HEK293 (cell line): ENCODE data around the gene PERM1.
A peak's percentile ranks its signal among the peaks of the same experiment; 100 is the strongest.

Source experiments
- CTCF ChIA-PET: fragments of 350-600 bp; formaldehyde crosslinking; extraction: SDS; loops from one replicate; lab custom pipeline; 2021; ENCODE audit warnings: antibody characterized with exemption; lab: Yijun Ruan, JAX
- POLR2A ChIA-PET: fragments of 300-600 bp; formaldehyde crosslinking; extraction: SDS; loops from one replicate; lab custom pipeline; 2020; ENCODE audit warnings: antibody characterized with exemption, inconsistent platforms; lab: Yijun Ruan, JAX
- H3K27ac ChIP-seq: fragments of 200-500 bp; sonication (Bioruptor generic); 2 replicates; pipeline ENCODE4 v1.5.1; 2014; ENCODE audit warnings: low read depth, low read length, control low read depth, inconsistent platforms; ENCODE audit errors: extremely low read depth
- H3K36me3 ChIP-seq, 2 experiments: fragments of 200-500 bp in 1 of 2; sonication (Bioruptor generic) in 1 of 2; 1 replicate in 1 of 2; 2 replicates in 1 of 2; pipeline ENCODE4 v1.5.1; 2014 to 2017; ENCODE audit warnings: inconsistent platforms in 2 of 2, low read length in 2 of 2; ENCODE audit not compliant: control insufficient read depth in 2 of 2, insufficient read depth in 1 of 2
- H3K4me1 ChIP-seq: fragments of 200-500 bp; sonication (Bioruptor generic); 2 replicates; pipeline ENCODE4 v1.5.1; 2014; ENCODE audit warnings: mild to moderate bottlenecking, low read length, inconsistent platforms; ENCODE audit not compliant: control insufficient read depth, insufficient read depth
- H3K4me3 ChIP-seq: 2 replicates; pipeline ENCODE4 v1.5.1; 2011; ENCODE audit warnings: low read depth, mild to moderate bottlenecking, control low read depth, low read length, moderate library complexity
- H3K9me3 ChIP-seq: fragments of 200-500 bp; sonication (Bioruptor generic); 2 replicates; pipeline ENCODE4 v1.5.1; 2014; ENCODE audit warnings: low read depth, low read length, inconsistent platforms; ENCODE audit not compliant: control insufficient read depth, insufficient read depth
- KLF1 ChIP-seq: fragments of 450-650 bp; formaldehyde crosslinking; IDR thresholded peaks from 2 replicates; pipeline ENCODE4 v1.5.1; 2016; ENCODE audit warnings: missing biosample characterization, missing genetic modification characterization
- KLF8 ChIP-seq: fragments of 450-650 bp; formaldehyde crosslinking; IDR thresholded peaks from 2 replicates; pipeline ENCODE4 v1.5.1; 2016; ENCODE audit warnings: missing biosample characterization, missing genetic modification characterization
- MZF1 ChIP-seq: fragments of 450-650 bp; formaldehyde crosslinking; IDR thresholded peaks from 2 replicates; pipeline ENCODE4 v1.5.1; 2017; ENCODE audit warnings: missing biosample characterization, missing genetic modification characterization, borderline replicate concordance
- SCRT1 ChIP-seq: fragments of 450-650 bp; formaldehyde crosslinking; IDR thresholded peaks from 2 replicates; pipeline ENCODE4 v1.5.1; 2016; ENCODE audit warnings: missing biosample characterization, missing genetic modification characterization, borderline replicate concordance
- SP2 ChIP-seq: fragments of 450-650 bp; formaldehyde crosslinking; IDR thresholded peaks from 2 replicates; pipeline ENCODE4 v1.5.1; 2016; ENCODE audit warnings: missing biosample characterization, missing genetic modification characterization
- ZBTB17 ChIP-seq: fragments of 450-650 bp; formaldehyde crosslinking; IDR thresholded peaks from 2 replicates; pipeline ENCODE4 v1.5.1; 2016; ENCODE audit warnings: missing biosample characterization, missing genetic modification characterization
- ZBTB8A ChIP-seq: fragments of 450-650 bp; formaldehyde crosslinking; IDR thresholded peaks from 2 replicates; pipeline ENCODE4 v1.5.1; 2016; ENCODE audit warnings: missing biosample characterization, missing genetic modification characterization
- ZFHX2 ChIP-seq: fragments of 450-650 bp; formaldehyde crosslinking; conservative IDR thresholded peaks from 2 replicates; pipeline ENCODE4 v1.5.1; 2016; ENCODE audit warnings: missing biosample characterization, missing genetic modification characterization
- ZFP69B ChIP-seq: fragments of 450-650 bp; formaldehyde crosslinking; IDR thresholded peaks from 2 replicates; pipeline ENCODE4 v1.5.1; 2016; ENCODE audit warnings: missing biosample characterization, missing genetic modification characterization
- ZNF214 ChIP-seq: fragments of 450-650 bp; formaldehyde crosslinking; IDR thresholded peaks from 2 replicates; pipeline ENCODE4 v1.5.1; 2017; ENCODE audit warnings: missing biosample characterization, mild to moderate bottlenecking, missing genetic modification characterization, borderline replicate concordance
- ZNF366 ChIP-seq: fragments of 450-650 bp; formaldehyde crosslinking; conservative IDR thresholded peaks from 2 replicates; pipeline ENCODE4 v1.5.1; 2016; ENCODE audit warnings: missing biosample characterization, missing genetic modification characterization
- ZNF548 ChIP-seq: fragments of 450-650 bp; formaldehyde crosslinking; IDR thresholded peaks from 2 replicates; pipeline ENCODE4 v1.5.1; 2016; ENCODE audit warnings: missing biosample characterization, missing genetic modification characterization
- ZNF600 ChIP-seq: fragments of 450-650 bp; formaldehyde crosslinking; IDR thresholded peaks from 2 replicates; pipeline ENCODE4 v1.5.1; 2016; ENCODE audit warnings: missing biosample characterization, missing genetic modification characterization
- ZNF624 ChIP-seq: fragments of 450-650 bp; formaldehyde crosslinking; IDR thresholded peaks from 2 replicates; pipeline ENCODE4 v1.5.1; 2017; ENCODE audit warnings: missing biosample characterization, missing genetic modification characterization
- ZNF677 ChIP-seq: fragments of 450-650 bp; IDR thresholded peaks from 2 replicates; pipeline ENCODE4 v1.5.0; 2018; ENCODE audit warnings: missing biosample characterization, mild to moderate bottlenecking, missing genetic modification characterization, moderate library complexity
- TF ChIP-seq, protein P1 (sequence below): fragments of 450-650 bp; formaldehyde crosslinking; IDR thresholded peaks from 2 replicates; pipeline ENCODE4 v1.5.1; 2016; ENCODE audit warnings: missing biosample characterization, missing genetic modification characterization
- TF ChIP-seq, protein P2 (sequence below): fragments of 450-650 bp; formaldehyde crosslinking; IDR thresholded peaks from 2 replicates; pipeline ENCODE4 v1.5.1; 2016; ENCODE audit warnings: missing biosample characterization, missing genetic modification characterization
- TF ChIP-seq, protein P3 (sequence below): fragments of 450-650 bp; formaldehyde crosslinking; IDR thresholded peaks from 2 replicates; pipeline ENCODE4 v1.5.1; 2017; ENCODE audit warnings: missing biosample characterization, mild to moderate bottlenecking, missing genetic modification characterization, moderate library complexity
- TF ChIP-seq, protein P4 (sequence below): fragments of 450-650 bp; formaldehyde crosslinking; optimal IDR thresholded peaks from 2 replicates; pipeline ENCODE3; 2016; ENCODE audit warnings: missing biosample characterization, mild to moderate bottlenecking, missing genetic modification characterization

Gene PERM1

DNA sequence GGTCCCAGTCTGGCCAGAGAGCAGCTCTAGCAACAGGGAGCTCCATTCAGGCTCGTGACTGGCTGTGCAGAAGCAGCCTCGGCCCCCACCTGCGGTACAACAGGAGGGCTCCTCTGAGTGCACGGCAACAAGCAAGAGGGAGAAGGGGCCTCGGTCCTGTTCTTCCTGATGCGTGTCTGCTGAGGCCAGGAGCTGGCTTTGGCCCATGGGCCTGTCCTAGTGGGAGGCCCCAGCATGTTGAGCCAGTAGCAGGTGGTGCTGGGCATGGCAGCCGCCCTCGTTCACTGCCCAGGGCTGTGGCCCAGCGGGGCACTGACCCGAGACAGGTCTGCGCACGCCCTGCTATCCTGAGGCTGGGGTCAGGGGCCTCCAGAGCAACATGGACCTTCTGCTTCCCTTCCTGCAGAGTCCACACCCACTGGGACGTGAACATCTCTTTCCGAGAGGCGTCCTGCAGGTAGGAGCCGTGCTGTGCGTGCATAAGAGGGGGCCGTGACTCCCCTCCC is 51.2 kb downstream of the PERM1 start (continued):
- TF ChIP-seq, protein P1, sequence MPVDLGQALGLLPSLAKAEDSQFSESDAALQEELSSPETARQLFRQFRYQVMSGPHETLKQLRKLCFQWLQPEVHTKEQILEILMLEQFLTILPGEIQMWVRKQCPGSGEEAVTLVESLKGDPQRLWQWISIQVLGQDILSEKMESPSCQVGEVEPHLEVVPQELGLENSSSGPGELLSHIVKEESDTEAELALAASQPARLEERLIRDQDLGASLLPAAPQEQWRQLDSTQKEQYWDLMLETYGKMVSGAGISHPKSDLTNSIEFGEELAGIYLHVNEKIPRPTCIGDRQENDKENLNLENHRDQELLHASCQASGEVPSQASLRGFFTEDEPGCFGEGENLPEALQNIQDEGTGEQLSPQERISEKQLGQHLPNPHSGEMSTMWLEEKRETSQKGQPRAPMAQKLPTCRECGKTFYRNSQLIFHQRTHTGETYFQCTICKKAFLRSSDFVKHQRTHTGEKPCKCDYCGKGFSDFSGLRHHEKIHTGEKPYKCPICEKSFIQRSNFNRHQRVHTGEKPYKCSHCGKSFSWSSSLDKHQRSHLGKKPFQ (tag by site-specific recombination), result no peak

DNA sequence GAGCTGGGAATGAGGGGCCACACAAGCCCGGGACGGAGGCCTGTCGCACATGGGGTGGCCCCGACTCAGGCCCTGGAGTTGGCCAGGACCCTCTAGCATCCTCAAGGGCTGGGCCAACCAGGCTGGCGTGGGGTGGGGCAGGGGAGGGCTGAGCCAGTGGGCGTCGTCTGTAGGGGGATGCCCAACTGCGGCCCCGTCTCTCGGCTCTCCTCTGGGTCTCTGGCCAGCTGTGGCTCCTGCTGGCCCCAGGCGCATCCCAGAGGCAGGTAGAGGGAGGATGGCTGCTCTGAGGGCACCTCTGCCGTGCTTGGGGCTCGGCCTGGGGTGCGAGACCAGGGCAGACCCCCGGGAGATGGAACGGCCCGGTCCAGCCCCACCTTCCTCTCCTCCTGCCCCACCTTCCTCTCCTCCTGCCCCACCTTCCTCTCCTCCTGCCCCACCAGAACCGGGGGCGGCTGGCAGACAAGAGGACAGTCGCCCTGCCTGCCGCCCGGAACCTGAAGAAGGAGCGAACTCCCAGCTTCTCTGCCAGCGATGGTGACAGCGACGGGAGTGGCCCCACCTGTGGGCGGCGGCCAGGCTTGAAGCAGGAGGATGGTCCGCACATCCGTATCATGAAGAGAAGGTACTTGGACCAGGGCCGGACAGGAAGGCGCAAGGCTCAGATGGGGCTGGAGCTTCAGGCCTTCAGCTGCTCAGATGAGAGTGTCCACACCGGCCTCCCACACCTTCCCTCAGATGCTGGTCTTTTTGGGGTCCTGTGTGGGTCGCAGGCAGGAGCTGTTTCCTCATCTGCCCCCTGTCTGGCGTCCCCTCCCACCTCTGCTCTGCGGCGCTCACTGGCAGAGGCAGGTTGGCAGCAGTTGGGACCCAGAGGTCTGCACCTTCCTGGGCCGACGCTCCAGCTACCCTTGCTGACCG is 51.9 kb downstream of the PERM1 start:
- Histone ChIP-seq H3K4me1 (peaks cover 18% of the 10 kb centered on the region), H3K27ac (peak overlapping the region; percentile 25; the same call in 1 of the 2 replicates), H3K4me3 (no peak overlapping the region), H3K36me3 (peaks cover 0 to 65% of the 10 kb centered on the region in 2 experiments; a peak in 1 of 3 replicates), H3K9me3 (no peaks in the 10 kb centered on the region)
- TF ChIP-seq, protein P2, sequence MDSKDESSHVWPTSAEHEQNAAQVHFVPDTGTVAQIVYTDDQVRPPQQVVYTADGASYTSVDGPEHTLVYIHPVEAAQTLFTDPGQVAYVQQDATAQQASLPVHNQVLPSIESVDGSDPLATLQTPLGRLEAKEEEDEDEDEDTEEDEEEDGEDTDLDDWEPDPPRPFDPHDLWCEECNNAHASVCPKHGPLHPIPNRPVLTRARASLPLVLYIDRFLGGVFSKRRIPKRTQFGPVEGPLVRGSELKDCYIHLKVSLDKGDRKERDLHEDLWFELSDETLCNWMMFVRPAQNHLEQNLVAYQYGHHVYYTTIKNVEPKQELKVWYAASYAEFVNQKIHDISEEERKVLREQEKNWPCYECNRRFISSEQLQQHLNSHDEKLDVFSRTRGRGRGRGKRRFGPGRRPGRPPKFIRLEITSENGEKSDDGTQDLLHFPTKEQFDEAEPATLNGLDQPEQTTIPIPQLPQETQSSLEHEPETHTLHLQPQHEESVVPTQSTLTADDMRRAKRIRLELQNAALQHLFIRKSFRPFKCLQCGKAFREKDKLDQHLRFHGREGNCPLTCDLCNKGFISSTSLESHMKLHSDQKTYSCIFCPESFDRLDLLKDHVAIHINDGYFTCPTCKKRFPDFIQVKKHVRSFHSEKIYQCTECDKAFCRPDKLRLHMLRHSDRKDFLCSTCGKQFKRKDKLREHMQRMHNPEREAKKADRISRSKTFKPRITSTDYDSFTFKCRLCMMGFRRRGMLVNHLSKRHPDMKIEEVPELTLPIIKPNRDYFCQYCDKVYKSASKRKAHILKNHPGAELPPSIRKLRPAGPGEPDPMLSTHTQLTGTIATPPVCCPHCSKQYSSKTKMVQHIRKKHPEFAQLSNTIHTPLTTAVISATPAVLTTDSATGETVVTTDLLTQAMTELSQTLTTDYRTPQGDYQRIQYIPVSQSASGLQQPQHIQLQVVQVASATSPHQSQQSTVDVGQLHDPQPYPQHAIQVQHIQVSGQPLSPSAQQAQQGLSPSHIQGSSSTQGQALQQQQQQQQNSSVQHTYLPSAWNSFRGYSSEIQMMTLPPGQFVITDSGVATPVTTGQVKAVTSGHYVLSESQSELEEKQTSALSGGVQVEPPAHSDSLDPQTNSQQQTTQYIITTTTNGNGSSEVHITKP, result peak; percentile 83
- 0 out of 2 replicates have a peak, but pooled peaks have one; percentile 40 for TF ChIP-seq ZFP69B (tag by site-specific recombination)
- TF ChIP-seq KLF1 (tag by site-specific recombination), result peak; percentile 90
- no peak for TF ChIP-seq ZNF624 (tag by site-specific recombination)
- TF ChIP-seq ZFHX2, result peak; percentile 54
- TF ChIP-seq ZBTB17 (tag by site-specific recombination), result no peak
- TF ChIP-seq SCRT1 (tag by site-specific recombination), result no peak
- peak; percentile 71; the same call in 1 of the 2 replicates for TF ChIP-seq KLF8 (tag by site-specific recombination)
- TF ChIP-seq ZNF366 (tag by site-specific recombination), result 0 out of 2 replicates have a peak, but pooled peaks have one; percentile 46
- TF ChIP-seq ZNF548 (tag by site-specific recombination), result no peak
- peak; percentile 92 for TF ChIP-seq ZNF600 (tag by site-specific recombination)
- 0 out of 2 replicates have a peak, but pooled peaks have one; percentile 15 for TF ChIP-seq ZBTB8A
- TF ChIP-seq ZNF214 (tag by site-specific recombination), result no peak
- TF ChIP-seq SP2 (tag by site-specific recombination), result peak; percentile 31
- TF ChIP-seq, protein P3, sequence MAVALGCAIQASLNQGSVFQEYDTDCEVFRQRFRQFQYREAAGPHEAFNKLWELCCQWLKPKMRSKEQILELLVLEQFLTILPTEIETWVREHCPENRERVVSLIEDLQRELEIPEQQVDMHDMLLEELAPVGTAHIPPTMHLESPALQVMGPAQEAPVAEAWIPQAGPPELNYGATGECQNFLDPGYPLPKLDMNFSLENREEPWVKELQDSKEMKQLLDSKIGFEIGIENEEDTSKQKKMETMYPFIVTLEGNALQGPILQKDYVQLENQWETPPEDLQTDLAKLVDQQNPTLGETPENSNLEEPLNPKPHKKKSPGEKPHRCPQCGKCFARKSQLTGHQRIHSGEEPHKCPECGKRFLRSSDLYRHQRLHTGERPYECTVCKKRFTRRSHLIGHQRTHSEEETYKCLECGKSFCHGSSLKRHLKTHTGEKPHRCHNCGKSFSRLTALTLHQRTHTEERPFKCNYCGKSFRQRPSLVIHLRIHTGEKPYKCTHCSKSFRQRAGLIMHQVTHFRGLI (tag by site-specific recombination), result peak; percentile 42; the same call in 1 of the 2 replicates
- no peak for TF ChIP-seq MZF1 (tag by site-specific recombination)
- TF ChIP-seq ZNF677, result peak; percentile 99
- TF ChIP-seq, protein P4, sequence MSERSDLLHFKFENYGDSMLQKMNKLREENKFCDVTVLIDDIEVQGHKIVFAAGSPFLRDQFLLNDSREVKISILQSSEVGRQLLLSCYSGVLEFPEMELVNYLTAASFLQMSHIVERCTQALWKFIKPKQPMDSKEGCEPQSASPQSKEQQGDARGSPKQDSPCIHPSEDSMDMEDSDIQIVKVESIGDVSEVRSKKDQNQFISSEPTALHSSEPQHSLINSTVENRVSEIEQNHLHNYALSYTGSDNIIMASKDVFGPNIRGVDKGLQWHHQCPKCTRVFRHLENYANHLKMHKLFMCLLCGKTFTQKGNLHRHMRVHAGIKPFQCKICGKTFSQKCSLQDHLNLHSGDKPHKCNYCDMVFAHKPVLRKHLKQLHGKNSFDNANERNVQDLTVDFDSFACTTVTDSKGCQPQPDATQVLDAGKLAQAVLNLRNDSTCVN (tag by site-specific recombination), result peak; percentile 9
- ChIA-PET POLR2A (interaction anchor here (0.8 to 6.5 kb wide), 4 partner anchors 10 to 26 kb away, joined by 3 to 111 read pairs (median 9); no protein-coding TSS in a partner anchor), CTCF (interaction anchor here (1.0 to 2.7 kb wide), 5 partner anchors 9 to 25 kb away, joined by 3 to 16 read pairs (median 3); no protein-coding TSS in a partner anchor)
